Caco-2 (cell line): Measurements from ENCODE around the gene PRXL2B. TPM values are rescaled to one million over a fixed set of nuclear protein-coding genes. Genes with fewer than 3 reads are reported as not detected.

Experiments
- BruUV-seq: library from RNA; stranded (reverse); fragments of 400-500 nt; replicated peaks from 2 replicates; lab custom pipeline; 2021; lab: Mats Ljungman, UMichigan
- CTCF ChIA-PET: fragments of 300-600 bp; sonication (Branson Sonifier 250); formaldehyde crosslinking; loops from one replicate; lab custom pipeline; 2022; ENCODE audit warnings: antibody characterized with exemption; lab: Charles Lee
- POLR2A ChIA-PET: fragments of 300-600 bp; sonication (Branson Sonifier 250); formaldehyde crosslinking; loops from one replicate; lab custom pipeline; 2022; ENCODE audit warnings: antibody characterized with exemption; lab: Charles Lee
- DNase-seq, 2 experiments: peaks; one replicate each; pipeline versions ENCODE4 v3.0.0 to v3.0.0-alpha.2; 2020 to 2022
- H3K27me3 ChIP-seq: replicated peaks from 2 replicates; pipeline ENCODE4 v1.6.0; 2011; ENCODE audit warnings: low read length; ENCODE audit not compliant: control insufficient read depth, insufficient read depth
- H3K36me3 ChIP-seq: 2 replicates; pipeline ENCODE4 v1.5.1; 2011; ENCODE audit warnings: low read length; ENCODE audit not compliant: control insufficient read depth, insufficient read depth
- H3K4me1 ChIP-seq: fragments of 250-450 bp; sonication (Bioruptor Pico); 2 replicates; pipeline ENCODE4 v1.5.1; 2020; ENCODE audit warnings: mild to moderate bottlenecking
- H3K4me3 ChIP-seq: 2 replicates; pipeline ENCODE4 v1.5.1; 2011; ENCODE audit warnings: low read depth, mild to moderate bottlenecking, control low read depth, low read length
- H3K9me3 ChIP-seq: fragments of 250-450 bp; sonication (Bioruptor Pico); 2 replicates; pipeline ENCODE4 v1.5.1; 2020; ENCODE audit warnings: mild to moderate bottlenecking, moderate library complexity
- H3K27ac Mint-ChIP-seq: one replicate; pipeline ENCODE4 v1.8.0; 2022; ENCODE audit warnings: mixed read lengths; ENCODE audit not compliant: unreplicated experiment
- H3K27me3 Mint-ChIP-seq: one replicate; pipeline ENCODE4 v1.8.0; 2022; ENCODE audit warnings: mixed read lengths; ENCODE audit not compliant: insufficient read depth, unreplicated experiment
- H3K36me3 Mint-ChIP-seq: one replicate; pipeline ENCODE4 v1.8.0; 2022; ENCODE audit warnings: mild to moderate bottlenecking, mixed read lengths; ENCODE audit not compliant: insufficient read depth, unreplicated experiment
- H3K4me1 Mint-ChIP-seq: one replicate; pipeline ENCODE4 v1.8.0; 2022; ENCODE audit warnings: low read depth, mixed read lengths; ENCODE audit not compliant: unreplicated experiment
- H3K4me3 Mint-ChIP-seq: one replicate; pipeline ENCODE4 v1.8.0; 2022; ENCODE audit warnings: mild to moderate bottlenecking, moderate library complexity, mixed read lengths; ENCODE audit not compliant: unreplicated experiment
- H3K9me3 Mint-ChIP-seq: one replicate; pipeline ENCODE4 v1.8.0; 2022; ENCODE audit warnings: mixed read lengths; ENCODE audit not compliant: unreplicated experiment
- CTCF ChIP-seq, 2 experiments: fragments of 200-600 bp in 1 of 2; IDR thresholded peaks; 1 replicate in 1 of 2; 2 replicates in 1 of 2; pipeline versions ENCODE4 v1.5.1 to v1.8.0; 2011 to 2022; ENCODE audit warnings: antibody characterized with exemption in 1 of 2, control low read depth in 1 of 2, inconsistent platforms in 1 of 2, low read depth in 1 of 2, low read length in 1 of 2, mild to moderate bottlenecking in 1 of 2, moderate library complexity in 1 of 2; ENCODE audit not compliant: insufficient read depth in 1 of 2, severe bottlenecking in 1 of 2, unreplicated experiment in 1 of 2
- intact Hi-C: fragments of 100-400 bp; cut with micrococcal nuclease; formaldehyde crosslinking; loops from one replicate; pipeline ENCODE4 v1.10.0; 2022; ENCODE audit not compliant: unreplicated experiment
- total RNA-seq: library from RNA; stranded (reverse); gene quantifications from 2 replicates; pipeline ENCODE4 v1.2.3, GENCODE V29; 2022

PRXL2B gene
- total RNA-seq, 1 experiment from 2014 or later: 16.2 TPM

- H3K4me3 Mint-ChIP-seq: no peak overlapping the region
- H3K27ac Mint-ChIP-seq: no peak overlapping the region
- intact Hi-C loops: no loop called here
- no peak for TF ChIP-seq CTCF (IDR thresholded peaks at IDR 0.05; ENCODE audit: insufficient read depth in 1 of 2, low read depth in 1 of 2, low read length in 1 of 2, severe bottlenecking in 1 of 2, unreplicated experiment in 1 of 2)
- H3K4me1 ChIP-seq: no peaks in the 10 kb centered on the region
- CTCF ChIA-PET: no interaction called here
- peaks cover 14% of the 10 kb centered on the region for H3K9me3 ChIP-seq
- POLR2A ChIA-PET: no interaction called here
- H3K36me3 ChIP-seq: no peaks in the 10 kb centered on the region
- no peak overlapping the region for H3K4me3 ChIP-seq
- H3K36me3 Mint-ChIP-seq: no peaks in the 10 kb centered on the region
- BruUV-seq: no TSS peak
- no peaks in the 10 kb centered on the region for H3K4me1 Mint-ChIP-seq
- H3K9me3 Mint-ChIP-seq: peaks cover 8% of the 10 kb centered on the region
- no peak for DNase-seq
- H3K27me3 Mint-ChIP-seq: no peaks in the 10 kb centered on the region
- H3K27me3 ChIP-seq: no peaks in the 10 kb centered on the region
Measured at GRCh38 chr1:2639607-2640521, 53.3 kb downstream of the PRXL2B start.

- TF ChIP-seq CTCF (IDR thresholded peaks at IDR 0.05; ENCODE audit: insufficient read depth in 1 of 2, low read depth in 1 of 2, low read length in 1 of 2, severe bottlenecking in 1 of 2, unreplicated experiment in 1 of 2): no peak
- Histone ChIP-seq H3K9me3 (peaks cover 14% of the 10 kb centered on the region), H3K4me3 (no peak overlapping the region), H3K27me3 (no peaks in the 10 kb centered on the region), H3K4me1 (no peaks in the 10 kb centered on the region), H3K36me3 (no peaks in the 10 kb centered on the region)
- Mint-ChIP-seq H3K27ac (no peak overlapping the region), H3K4me3 (no peak overlapping the region), H3K4me1 (no peaks in the 10 kb centered on the region), H3K36me3 (no peaks in the 10 kb centered on the region), H3K9me3 (peaks cover 8% of the 10 kb centered on the region), H3K27me3 (no peaks in the 10 kb centered on the region)
- CTCF ChIA-PET: no interaction called here
- DNase-seq: no peak
- intact Hi-C loops: no loop called here
- POLR2A ChIA-PET: no interaction called here
- BruUV-seq: no TSS peak
Measured at GRCh38 chr1:2640626-2641025, 54.0 kb downstream of the PRXL2B start.

Other genes starting within 250 kb of the PRXL2B start
- 8.6 and 9.1 TPM in 2 replicates for gene MORN1, start 195.2 kb upstream of the PRXL2B start, total RNA-seq
- 136 and 141 TPM in 2 replicates for gene RER1, start 194.9 kb upstream of the PRXL2B start, total RNA-seq
- 19.7 and 21.9 TPM in 2 replicates for gene PEX10, start 174.2 kb upstream of the PRXL2B start, total RNA-seq
- gene PLCH2, start 110.5 kb upstream of the PRXL2B start, total RNA-seq: 0.27 and 0.32 TPM in 2 replicates
- 27.0 and 31.7 TPM in 2 replicates for gene PANK4, start 60.2 kb upstream of the PRXL2B start, total RNA-seq
- not detected in 2 replicates for gene HES5, start 56.5 kb upstream of the PRXL2B start, total RNA-seq
- 1.5 and 3.2 TPM in 2 replicates for gene TNFRSF14, start 30.4 kb upstream of the PRXL2B start, total RNA-seq
- gene MMEL1, start 46.2 kb downstream of the PRXL2B start, total RNA-seq: not detected in 2 replicates
- 0.70 and 0.79 TPM in 2 replicates for gene TTC34, start 214.9 kb downstream of the PRXL2B start, total RNA-seq